ENCODE results near the gene AKAP7.

Gene AKAP7

DNA sequence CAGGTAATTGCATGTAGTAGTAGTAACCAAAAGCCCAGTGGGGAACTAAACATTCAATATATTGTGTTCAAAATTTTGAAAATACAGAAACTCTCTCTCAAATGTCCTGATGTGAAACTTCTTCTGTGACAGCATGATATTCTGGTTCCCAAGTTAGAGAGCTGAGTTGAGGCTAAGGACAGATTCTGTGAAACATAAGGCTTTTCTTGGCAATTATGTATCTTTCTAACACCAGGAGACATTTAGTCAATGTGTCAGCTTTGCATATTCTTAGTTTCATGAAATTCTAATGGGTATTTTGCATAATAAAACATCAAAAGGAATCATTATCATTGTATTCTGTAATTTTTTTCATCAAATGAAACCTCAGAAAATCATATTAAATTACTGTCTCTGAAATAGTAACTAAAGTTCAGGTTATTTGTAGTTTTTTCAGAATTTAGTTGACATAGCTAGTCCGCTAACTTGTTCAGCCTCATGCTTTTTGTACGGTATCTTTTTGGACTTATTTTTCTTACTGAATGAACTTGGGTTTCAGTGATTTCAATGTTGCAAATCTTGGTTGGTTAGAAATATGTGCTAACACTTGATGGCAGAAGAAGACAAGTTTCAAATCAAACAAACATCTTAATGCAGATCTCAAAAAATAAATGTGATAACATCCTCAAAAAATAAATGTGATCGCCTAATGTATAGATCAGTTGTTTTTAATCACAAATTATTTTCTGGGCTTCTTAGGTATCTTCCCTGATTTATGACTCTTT lies 70.4 kb downstream of the AKAP7 start:
- DNase-seq: peak; percentile 11

DNA sequence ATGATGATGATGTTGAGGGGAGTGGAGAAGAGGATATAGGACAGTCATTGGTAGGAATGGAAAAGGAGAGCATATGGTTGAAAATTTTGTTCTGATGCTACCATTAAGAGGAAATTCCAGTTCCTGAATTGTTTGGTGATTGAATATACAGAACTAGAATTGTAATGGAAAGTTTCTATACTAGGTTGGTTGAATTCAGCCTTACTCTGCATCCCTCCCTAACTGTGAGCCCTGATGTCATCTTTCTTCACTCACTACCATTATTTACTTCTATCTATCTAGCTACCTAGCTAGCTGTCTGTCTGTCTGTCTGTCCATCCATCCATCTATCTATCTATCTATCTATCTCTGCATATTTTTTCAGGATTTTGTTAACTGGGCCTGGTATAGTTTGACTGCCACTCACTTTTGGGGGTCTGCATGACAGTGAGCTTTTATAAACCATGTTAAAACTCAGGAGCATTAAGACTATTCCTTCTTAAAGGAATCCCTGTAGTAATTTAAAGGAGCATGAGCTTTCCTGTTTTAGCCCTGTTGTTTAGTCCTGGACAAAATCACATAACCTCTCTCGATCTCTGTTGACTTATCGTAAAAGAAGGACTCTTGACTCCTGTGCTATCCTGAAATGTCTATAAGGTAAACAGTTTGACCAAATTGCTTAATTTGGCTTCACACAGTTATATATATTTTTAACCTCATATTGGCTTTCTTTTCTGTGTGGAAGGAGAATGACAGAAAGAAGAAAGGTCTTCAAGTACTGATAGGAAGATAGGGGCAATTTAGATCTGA lies 71.4 kb downstream of the AKAP7 start:
- DNase-seq: no peak

DNA sequence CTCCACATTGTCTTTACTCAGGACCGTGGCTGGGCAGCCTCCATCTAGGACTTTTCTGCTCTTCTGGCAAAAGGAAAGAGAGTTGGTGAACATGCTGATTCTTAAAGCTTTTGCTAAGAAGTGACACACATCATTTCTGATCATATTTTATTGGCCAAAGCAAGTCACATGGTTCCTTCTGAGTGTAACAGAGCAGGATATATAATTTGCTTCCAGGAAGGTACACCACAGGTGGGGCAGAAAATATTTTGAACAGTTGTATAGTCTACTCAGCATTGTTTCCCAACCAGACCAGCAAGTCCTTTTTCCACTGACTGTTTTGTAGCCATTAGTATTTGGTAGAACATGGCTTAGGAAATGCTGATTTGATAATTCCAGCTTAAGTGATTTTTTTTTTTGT lies 73.5 kb downstream of the AKAP7 start:
- DNase-seq: peak; percentile 7

DNA sequence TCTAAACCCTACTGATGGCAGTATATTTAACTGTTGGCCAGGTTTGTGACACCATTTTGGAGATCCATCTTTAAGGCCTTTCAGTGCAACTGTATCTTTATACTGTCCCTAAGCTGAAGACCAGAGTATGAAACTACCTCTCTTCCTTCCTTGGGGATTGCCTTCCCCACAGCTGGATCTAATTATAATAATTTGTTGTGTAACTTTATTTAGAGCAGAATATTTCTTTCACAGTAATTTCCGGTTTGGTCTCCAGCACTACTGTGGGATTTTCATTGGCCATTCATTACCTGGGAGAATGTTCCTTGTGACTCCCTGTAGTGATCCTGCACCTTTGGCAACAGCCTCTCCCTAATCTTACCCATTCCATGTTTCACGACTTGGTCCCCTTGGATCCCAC lies 75.2 kb downstream of the AKAP7 start:
- DNase-seq: no peak

DNA sequence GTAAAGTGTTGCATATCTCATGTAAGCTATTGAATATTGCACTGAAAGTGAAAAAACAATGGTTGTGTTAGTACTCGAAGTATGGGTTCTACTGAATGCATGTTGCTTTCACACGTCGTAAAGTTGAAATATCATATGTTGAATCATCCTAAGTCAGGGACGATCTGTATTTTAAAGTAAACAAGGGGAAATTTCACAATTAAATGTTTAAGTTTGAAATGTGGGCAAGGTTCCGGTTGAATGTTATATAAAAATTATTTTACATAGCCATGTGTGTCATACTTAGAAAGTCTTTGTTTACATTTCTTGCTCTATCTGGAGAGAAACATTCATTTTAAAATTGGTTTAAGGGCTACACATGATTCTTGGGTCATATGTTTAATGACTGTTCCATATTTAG lies 76.8 kb downstream of the AKAP7 start:
- no peak for DNase-seq

DNA sequence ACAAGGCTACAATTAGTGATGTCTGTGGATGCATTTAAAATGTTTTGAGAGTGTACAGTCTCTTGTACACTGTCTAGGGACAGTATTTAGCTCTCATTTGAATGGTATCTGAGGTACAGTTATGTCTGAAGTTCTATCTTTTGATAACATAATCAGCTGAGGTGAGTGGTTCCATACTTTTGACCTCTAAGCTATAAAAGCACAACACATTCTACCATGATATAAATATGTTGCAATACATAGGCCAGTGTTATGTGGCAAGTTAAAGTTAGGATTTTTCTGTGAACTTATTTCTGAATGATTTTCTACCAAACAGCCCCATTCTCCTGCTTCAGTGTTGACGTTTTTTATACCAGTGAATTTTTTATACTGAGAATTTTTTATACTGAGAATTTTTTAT lies 77.6 kb downstream of the AKAP7 start:
- DNase-seq: no peak

DNA sequence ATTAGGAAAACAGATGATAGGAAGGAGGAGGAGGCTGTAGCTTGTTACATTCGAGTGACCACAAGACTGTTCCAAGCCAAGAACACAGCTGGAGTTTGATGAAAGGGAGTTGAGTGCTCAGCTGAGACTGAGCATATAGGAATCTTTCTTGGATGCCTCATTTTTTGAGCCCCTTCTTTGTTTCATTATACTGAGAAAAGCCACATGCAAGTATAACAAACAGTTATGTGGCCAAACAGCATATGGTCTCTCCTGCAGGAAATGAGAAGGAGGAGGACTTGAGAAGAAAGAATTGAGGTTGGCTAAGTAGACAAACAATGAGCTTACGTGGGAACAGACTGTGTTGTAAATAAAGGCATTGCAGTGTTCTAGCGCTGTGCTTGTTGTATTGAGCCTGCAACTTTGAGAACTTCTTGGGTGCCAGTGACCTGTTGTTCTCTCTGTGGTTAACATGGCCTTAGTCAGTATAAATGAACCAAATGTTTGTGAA lies 78.3 kb downstream of the AKAP7 start:
- DNase-seq: no peak

DNA sequence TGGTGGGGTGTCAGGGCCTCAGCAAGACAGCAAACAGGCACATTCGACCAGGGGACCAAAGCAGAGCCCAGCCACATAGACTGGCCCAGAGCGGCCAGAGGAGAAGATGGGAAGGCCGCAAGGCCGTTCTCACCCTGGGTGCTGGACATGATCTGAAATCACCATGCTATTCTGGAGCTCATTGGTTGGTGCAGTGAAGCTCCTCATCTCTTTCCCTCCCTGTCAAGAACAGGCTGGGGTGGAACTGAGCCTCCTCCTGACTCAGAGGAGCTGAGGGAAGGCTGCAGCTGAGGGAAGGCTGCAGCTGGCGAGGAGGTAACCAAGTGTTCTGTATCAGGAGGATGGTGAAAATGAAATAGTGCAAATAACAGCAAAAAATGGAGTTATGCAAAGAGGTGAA lies 80.0 kb downstream of the AKAP7 start:
- DNase-seq: no peak

DNA sequence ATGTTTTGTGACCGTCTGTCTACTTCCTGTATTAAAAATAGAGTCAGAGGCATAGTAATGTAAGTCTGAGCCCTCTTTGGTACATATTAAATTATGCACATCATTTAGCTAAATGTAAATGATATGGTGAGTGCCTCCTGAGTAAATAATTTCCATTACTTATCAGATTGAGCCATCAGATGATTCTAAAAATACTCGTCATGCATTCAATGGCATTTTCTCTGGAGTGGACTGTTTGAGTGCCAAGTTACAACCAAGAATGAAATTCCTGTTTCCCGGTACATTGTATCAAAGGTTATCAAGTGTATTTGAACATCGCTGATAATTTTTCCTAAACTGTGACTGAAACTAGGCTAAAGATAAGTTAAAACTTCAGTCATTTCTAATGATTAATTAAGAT lies 81.0 kb downstream of the AKAP7 start:
- no peak for DNase-seq

DNA sequence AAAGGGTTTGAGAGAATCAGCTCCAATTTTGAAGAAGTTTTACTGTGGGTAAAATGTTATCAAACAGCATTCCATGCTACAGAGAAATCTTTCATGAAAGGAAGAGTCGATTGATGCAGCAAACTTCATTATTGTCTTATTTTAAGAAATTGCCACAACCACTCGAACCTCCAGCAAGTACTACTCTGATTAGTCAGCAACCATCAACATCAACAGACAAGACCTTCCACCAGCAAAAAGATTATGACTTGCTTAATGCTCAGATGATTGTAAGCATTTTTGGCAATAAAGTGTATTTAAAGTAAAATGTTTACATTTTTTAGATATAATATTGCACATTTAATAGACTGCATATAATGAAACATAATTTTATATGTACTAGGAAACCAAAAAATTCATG lies 87.5 kb downstream of the AKAP7 start:
- no peak for DNase-seq

DNA sequence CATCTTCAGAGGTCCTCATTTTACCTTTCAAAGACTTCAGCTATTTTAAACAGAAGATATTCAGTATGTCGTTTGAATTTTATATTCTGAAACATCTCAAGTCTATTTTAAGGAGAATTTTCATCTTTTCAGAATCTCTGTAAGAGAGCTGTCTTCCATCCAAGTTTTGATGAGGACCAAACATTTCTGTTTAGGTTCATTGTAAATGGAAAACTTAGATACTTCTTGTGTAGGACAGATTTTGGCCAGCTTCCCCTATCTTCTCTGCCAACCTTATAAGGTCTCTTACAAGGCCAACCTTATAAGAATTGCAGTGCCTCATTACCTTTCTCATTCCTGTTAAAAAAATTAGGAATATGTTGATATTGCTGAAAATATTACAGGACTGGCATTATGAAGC lies 88.1 kb downstream of the AKAP7 start:
- no peak for DNase-seq

DNA sequence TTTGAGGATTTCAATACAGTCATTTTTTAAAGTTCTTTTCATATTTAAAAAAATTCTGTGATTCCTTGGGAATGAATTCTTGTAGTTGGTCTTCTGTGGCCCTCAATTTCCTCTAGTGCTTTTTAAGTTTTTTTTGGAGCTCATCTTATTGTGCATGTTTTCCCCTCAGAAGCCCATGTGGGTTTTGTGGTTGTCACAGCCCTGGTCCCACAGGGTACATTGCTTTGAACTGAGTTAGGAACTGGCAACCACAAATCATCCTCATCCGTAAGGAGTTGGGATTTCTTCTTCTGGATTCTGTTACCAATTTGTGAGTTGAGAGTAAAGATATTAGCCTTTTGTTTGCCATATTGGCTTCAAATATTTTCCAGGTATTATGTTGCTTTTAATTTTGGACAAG lies 89.9 kb downstream of the AKAP7 start:
- DNase-seq: no peak

DNA sequence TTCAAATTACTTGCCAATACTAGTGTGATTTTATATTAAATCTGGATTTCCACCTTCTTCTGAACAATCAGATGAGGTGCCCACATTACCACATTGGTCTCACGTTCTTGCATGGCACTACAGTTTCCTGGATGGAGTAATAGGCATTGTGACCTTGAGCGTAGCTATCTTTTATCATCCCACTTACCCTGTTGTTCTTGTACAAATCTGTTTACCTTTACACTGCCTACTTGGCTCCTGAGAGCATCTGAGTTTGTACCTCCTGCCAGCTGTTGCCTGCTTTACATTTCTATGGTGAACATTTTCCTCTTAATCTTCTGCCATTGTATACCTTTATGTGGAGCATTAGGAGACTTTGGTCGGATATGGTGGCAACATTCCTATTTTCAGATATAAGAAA lies 90.7 kb downstream of the AKAP7 start:
- DNase-seq: no peak

DNA sequence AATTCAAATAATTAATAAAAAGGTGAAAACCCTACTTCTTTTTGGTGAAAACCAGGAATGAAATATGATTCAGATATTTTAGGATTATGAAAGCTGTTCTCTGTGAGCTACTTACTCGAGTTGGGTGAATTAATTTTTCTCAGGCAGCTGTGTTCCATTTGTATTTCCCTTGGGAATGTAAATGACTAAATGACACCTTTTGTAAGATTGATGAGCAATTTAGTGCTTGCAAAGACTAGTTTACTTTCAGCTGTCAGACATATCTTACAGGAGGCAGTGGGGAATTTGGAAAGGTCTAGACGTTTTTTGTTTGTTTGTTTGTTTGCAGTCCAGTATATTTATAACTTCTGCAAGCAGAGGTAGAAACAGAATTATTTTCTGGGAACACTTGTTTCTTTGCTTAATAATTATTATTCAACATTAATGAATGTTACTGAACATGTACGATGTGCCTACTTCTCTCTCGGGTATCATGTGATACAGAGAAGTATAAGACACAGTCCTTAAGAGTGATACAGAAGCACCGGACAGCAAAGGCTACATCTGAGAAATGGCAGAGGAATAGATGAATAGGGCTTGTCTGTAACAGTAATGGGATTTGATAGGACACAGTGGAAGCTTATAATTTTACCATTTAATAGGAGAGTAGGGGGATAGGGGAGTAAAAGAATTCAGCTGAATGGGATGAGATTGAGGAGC lies 91.3 kb downstream of the AKAP7 start:
- DNase-seq: no peak

DNA sequence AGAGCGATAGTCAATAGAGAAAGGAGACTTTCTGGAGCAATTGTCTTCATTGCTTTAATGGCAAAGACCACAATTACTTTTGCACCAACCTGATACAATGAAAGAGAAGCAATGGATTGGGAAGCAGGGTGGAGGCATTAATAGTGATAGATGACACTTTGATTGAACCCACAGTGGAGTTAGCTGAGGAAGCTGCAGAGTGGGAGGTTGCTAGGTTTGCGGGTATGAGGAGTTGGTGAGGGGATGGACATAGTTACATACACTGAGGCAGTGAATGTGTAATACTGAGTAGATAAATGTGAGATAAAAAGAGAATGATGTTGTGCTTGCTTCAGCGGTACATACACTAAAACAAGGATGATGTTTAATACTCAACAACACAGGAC lies 91.9 kb downstream of the AKAP7 start:
- DNase-seq: no peak

DNA sequence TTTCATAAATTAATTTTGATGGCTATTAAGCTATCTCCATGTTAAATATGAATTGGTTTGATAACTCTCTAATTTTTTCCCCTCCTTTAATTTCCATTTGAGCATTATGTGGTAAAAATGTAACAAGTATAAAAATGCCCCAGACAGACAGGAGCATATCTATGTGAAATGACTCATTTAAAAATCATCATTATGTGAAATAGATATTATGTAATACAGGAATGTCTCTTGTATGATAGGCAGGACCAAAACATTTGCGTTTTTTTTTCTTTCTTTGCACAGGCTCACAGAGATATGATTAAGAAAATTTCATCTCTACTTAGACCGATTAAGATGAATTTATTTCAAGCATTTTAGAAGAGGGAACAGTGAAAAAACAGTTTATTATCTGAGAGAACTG lies 95.8 kb downstream of the AKAP7 start:
- DNase-seq: no peak

DNA sequence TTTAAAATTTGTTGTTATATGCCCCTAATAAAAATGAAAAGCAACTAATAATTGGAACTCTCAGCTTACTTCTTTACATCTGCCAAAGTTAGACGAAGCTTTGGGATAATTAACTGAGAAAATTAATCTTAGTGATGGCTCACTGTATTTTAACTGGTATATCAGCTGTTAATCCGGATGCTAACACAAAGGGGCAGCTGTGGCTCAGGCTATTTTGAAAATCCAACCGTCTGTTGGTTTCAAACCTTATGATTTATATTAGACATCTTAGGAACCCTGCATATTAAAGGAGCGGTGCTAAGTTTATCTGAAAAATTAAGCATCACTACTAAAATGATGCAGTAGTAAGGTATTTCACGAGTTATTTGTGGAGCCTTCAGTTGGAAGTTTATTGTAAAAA lies 96.6 kb downstream of the AKAP7 start:
- no peak for DNase-seq

DNA sequence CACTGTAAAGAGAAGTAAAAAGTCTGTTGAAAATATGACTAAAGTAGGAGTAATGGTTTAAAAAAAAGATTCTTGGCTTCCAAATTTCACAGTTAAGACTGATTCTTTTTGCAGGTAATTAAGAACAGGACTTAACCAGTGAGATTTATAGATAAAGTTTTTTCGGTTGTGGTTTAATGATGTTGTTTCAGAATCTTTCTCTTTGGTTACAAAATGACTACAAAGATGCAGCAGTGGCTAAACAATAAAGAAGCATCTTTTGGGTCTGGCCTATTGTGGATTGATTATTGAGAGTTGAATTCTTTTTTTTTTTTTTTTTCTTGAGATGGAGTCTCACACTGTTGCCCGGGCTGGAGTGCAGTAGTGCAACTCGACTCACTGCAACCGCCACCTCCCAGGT lies 109.7 kb downstream of the AKAP7 start:
- no peak for DNase-seq

DNA sequence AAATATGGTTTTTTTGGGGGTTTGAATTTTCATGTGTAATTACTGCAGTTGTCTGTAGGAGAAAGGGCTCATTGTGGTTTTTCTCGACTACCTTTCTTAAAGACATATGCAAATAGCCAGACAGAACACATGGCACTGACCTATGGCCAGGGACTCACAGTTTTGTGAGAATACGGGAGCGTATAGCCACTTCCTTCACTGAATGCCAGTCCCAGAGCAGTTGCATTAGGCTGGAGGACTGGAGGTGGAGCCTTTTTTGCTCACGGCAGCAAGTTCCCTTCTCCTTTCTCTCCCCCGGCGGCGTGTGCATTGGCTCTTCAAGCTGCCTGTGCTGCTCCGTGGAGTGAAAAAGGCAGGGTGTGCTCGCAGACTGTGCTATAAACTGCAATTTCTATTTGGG lies 114.9 kb downstream of the AKAP7 start:
- DNase-seq: no peak

DNA sequence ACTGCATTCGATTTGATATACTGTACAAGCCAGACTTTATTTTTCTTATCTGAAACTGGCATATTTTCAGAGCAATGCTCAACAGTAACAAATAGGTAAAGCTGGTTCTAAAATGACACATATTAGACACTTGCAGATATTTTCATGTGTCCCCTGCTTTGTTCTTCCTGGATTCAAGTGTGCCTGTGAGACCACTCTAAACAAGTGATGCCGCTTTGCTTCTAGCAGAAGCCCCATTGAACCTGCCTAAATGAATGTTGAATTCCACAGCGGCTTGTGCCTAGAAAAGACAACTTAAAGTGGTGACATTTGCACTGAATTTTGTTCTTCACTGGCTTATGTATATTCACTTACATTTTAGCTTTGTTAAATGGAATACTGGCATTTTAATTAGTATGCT lies 115.7 kb downstream of the AKAP7 start:
- no peak for DNase-seq

DNA sequence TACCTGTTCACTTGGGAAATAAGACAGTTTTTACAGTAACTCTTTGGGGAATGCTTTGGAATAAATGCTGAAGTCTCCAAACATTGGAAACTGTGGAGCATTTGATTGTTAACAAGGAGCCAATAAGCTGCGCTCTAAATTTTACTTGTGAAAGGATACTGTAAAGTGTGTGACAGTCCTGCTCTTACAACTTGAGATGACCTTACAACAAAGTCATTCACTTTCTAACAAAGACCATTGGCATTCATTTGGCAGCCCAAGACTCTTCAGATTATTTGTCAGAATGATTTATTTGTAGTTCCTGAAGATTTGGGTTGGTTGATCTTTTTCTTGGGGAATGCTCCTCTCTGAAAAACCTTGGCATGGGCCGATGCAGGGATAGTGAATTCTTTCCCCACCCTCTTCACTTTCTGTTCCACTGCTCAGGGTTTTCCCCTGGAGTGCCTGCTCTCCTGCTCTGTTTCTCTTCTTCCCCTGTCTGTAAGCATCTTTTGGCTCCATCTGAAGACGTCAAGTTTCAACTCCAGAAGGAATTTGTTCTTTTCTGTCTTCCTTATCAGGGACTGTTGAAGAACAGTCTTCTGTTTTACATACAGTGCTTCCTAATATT lies 116.4 kb downstream of the AKAP7 start:
- DNase-seq: no peak

DNA sequence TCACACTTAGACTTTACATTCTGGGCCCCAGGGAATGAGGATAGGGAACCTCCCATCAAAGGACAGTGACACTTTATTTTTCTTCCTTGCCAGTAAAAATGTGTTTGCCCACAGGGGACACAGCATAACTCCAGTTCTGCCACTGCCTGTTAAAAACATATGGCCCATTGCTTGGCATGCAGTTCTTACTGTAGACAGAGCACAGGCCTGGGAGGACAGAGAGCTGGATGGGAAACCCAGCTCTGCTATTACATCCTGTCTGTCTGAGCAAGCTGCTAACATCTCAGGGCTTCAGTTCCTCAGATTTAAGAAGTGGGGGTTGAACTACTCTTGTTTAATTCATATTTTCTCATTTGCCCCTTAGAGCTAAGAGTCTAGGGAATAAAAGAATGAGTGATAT lies 120.2 kb downstream of the AKAP7 start:
- no peak for DNase-seq

DNA sequence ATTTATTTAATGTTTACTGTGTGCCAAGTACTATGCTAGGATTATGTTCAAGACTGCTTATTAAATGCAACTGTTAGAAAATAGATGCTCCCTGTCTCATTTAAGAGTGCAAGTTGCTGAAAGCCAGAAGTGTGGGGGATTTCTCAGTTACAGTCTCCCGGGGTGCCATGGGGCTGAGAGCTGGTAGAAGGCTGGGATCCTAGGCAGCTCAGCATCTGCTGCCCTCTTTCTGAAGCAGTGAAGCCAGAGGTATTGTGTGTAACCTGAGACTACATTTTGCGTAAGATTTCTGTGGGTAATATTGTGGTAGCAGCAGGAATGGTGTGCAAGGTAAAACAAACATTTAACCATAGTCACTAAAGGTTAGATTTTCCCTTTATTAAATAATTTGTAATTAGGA lies 120.6 kb downstream of the AKAP7 start:
- no peak for DNase-seq

DNA sequence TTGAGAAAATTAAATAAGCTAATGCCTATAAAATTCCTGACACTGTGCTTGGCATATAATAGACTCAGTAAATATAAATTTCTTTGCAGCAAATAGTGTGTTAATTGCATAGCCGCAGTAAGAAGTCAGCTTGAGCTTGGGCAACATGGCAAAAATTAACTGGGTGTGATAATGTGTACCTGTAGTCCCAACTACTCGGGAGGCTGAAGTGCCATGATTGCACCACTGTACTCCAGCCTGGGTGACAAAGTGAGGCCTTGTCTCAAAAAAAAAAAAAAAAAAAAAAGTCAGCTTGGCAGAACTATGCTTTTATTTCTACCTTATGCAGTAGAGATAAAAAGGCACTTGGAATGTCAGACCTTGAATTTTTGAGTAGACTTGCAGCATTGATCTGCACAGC lies 121.8 kb downstream of the AKAP7 start:
- no peak for DNase-seq

Data from CD4-positive, alpha-beta T cell treated with Interleukin-10 for 1 hour (primary cell).